ENCODE data around the gene RAB6D.
A peak's percentile ranks its signal among the peaks of the same experiment; 100 is the strongest.
"Not testable (repeated sequence)": the region's sequence is repeated elsewhere in the genome, so short reads cannot be mapped to it uniquely, and the experiment has no call there.

Gene RAB6D

GRCh38 chr2:131402320-131403039, 38.5 kb upstream of the RAB6D start:
- H3K27me3 Mint-ChIP-seq (ENCODE audit: low read depth): peaks cover 19% of the 10 kb centered on the region
- no peak for TF ChIP-seq CTCF (IDR thresholded peaks at IDR 0.05; ENCODE audit: unreplicated experiment in 3 of 3)
- no peaks in the 10 kb centered on the region for H3K9me3 Mint-ChIP-seq
- no peak overlapping the region for H3K27ac Mint-ChIP-seq
- H3K4me1 Mint-ChIP-seq: no peaks in the 10 kb centered on the region
- H3K4me3 Mint-ChIP-seq: no peak overlapping the region
- no peaks in the 10 kb centered on the region for H3K36me3 Mint-ChIP-seq (ENCODE audit: low read depth)

- peaks cover 25% of the 10 kb centered on the region for H3K27me3 Mint-ChIP-seq (ENCODE audit: low read depth)
- H3K4me1 Mint-ChIP-seq: no peaks in the 10 kb centered on the region
- no peak overlapping the region for H3K4me3 Mint-ChIP-seq
- no peaks in the 10 kb centered on the region for H3K9me3 Mint-ChIP-seq
- H3K36me3 Mint-ChIP-seq (ENCODE audit: low read depth): no peaks in the 10 kb centered on the region
- no peak for TF ChIP-seq CTCF (IDR thresholded peaks at IDR 0.05; ENCODE audit: unreplicated experiment in 3 of 3)
- no peak overlapping the region for H3K27ac Mint-ChIP-seq
Measured at GRCh38 chr2:131400849-131401248, 36.9 kb upstream of the RAB6D start.

- not testable (repeated sequence) for H3K27ac Mint-ChIP-seq; H3K4me3 Mint-ChIP-seq; H3K4me1 Mint-ChIP-seq; H3K9me3 Mint-ChIP-seq; H3K36me3 Mint-ChIP-seq (ENCODE audit: low read depth)
- peaks cover 29% of the 10 kb centered on the region for H3K27me3 Mint-ChIP-seq (ENCODE audit: low read depth)
Measured at GRCh38 chr2:131400441-131400840, 36.5 kb upstream of the RAB6D start.

GRCh38 chr2:131396209-131396608, 32.2 kb upstream of the RAB6D start:
- H3K4me1 Mint-ChIP-seq; H3K27ac Mint-ChIP-seq; H3K9me3 Mint-ChIP-seq; H3K4me3 Mint-ChIP-seq; H3K36me3 Mint-ChIP-seq (ENCODE audit: low read depth): not testable (repeated sequence)
- peaks cover 47% of the 10 kb centered on the region for H3K27me3 Mint-ChIP-seq (ENCODE audit: low read depth)

GRCh38 chr2:131395024-131395645, 31.2 kb upstream of the RAB6D start:
- H3K9me3 Mint-ChIP-seq: not testable (repeated sequence)

GRCh38 chr2:131394147-131394931, 30.4 kb upstream of the RAB6D start:
- TF ChIP-seq CTCF (IDR thresholded peaks at IDR 0.05; ENCODE audit: unreplicated experiment in 3 of 3): no peak
- Mint-ChIP-seq H3K4me3 (peak overlapping the region; percentile 68 to 84 (median 83)), H3K27me3 (ENCODE audit: low read depth) (peaks cover 38% of the 10 kb centered on the region), H3K27ac (peak overlapping the region in 2 of 3 experiments; percentile 46 to 63), H3K36me3 (ENCODE audit: low read depth) (no peaks in the 10 kb centered on the region), H3K4me1 (peaks cover 4% of the 10 kb centered on the region), H3K9me3 (no peaks in the 10 kb centered on the region)

More at GRCh38 chr2:131395024-131395645, 31.2 kb upstream of the RAB6D start:
- Mint-ChIP-seq H3K27me3 (ENCODE audit: low read depth) (peaks cover 41% of the 10 kb centered on the region), H3K4me3 (peak overlapping the region; percentile 62 to 73 (median 65))
- H3K36me3 Mint-ChIP-seq (ENCODE audit: low read depth); H3K4me1 Mint-ChIP-seq; H3K27ac Mint-ChIP-seq: not testable (repeated sequence)

GRCh38 chr2:131391953-131392352, 28.0 kb upstream of the RAB6D start:
- not testable (repeated sequence) for H3K4me3 Mint-ChIP-seq; H3K9me3 Mint-ChIP-seq; H3K4me1 Mint-ChIP-seq; H3K36me3 Mint-ChIP-seq (ENCODE audit: low read depth); H3K27ac Mint-ChIP-seq
- H3K27me3 Mint-ChIP-seq (ENCODE audit: low read depth): peaks cover 38% of the 10 kb centered on the region

- H3K27ac Mint-ChIP-seq; H3K36me3 Mint-ChIP-seq (ENCODE audit: low read depth); H3K4me1 Mint-ChIP-seq; H3K9me3 Mint-ChIP-seq; H3K4me3 Mint-ChIP-seq: not testable (repeated sequence)
- peaks cover 36% of the 10 kb centered on the region for H3K27me3 Mint-ChIP-seq (ENCODE audit: low read depth)
Measured at GRCh38 chr2:131391471-131391870, 27.5 kb upstream of the RAB6D start.

GRCh38 chr2:131390495-131391130, 26.6 kb upstream of the RAB6D start:
- H3K27me3 Mint-ChIP-seq (ENCODE audit: low read depth): peaks cover 32% of the 10 kb centered on the region
- not testable (repeated sequence) for H3K9me3 Mint-ChIP-seq; H3K36me3 Mint-ChIP-seq (ENCODE audit: low read depth); H3K27ac Mint-ChIP-seq; H3K4me3 Mint-ChIP-seq; H3K4me1 Mint-ChIP-seq

Measured in nephron (organoid).